DLD1 (cell line): ENCODE results near the gene ZNF211.

ENCODE experiments used
- in situ Hi-C: cut with HindIII; loops from 2 replicates; pipeline ENCODE4 v1.10.0; 2017; ENCODE audit warnings: low sequenced_read_pairs

Gene ZNF211

GRCh38 chr19:57655443-57655842 lies 22.5 kb downstream of the ZNF211 start:
- in situ Hi-C loops: no loop called here

- in situ Hi-C loops: no loop called here
These were observed 23.4 kb downstream of the ZNF211 start for GRCh38 chr19:57656346-57656745.

DNA sequence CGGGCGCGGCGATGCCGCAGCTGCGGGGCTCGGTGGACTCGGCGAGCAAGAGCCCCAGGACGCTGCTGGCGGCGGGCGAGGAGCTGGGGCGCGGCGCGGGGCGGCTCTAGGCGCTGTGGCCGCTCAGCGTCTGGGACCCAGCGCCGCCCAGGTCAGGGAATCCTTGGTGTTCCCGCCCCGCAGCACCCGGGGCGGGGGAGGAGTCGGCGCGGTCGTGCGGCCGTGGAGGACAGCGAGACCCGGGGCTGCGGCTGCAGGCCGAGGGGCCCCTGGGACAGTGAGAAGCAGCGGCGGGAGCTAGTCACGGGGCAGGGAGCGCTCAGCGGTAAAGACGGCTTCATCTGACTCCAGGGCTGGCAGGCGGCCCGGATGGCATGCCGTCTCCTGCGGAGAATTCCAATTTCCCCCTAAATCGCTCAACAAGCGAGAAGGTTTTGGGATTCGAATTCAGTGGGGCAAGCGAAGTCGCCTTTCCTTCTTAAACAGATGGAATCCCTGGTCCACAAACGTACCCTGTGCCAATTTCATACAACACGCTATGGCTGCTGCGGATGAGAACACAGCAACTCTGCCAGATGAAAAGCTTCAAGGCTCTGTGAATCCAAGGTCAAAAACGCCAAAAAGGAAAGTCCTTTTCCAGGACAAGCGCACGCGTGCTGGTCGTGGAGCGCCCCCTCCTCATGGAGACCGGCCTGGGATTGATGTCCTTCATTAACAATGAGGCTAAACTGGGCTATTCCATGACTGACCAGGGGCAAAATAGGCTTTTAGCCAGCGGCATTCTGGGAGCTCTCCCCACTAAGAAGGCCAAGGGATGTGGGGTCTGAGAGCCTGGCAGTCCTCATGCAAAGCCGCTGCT lies 31.5 kb downstream of the ZNF211 start:
- in situ Hi-C loops: no loop called here

- in situ Hi-C loops: no loop called here
These were observed 32.4 kb downstream of the ZNF211 start for GRCh38 chr19:57665261-57665806.

DNA sequence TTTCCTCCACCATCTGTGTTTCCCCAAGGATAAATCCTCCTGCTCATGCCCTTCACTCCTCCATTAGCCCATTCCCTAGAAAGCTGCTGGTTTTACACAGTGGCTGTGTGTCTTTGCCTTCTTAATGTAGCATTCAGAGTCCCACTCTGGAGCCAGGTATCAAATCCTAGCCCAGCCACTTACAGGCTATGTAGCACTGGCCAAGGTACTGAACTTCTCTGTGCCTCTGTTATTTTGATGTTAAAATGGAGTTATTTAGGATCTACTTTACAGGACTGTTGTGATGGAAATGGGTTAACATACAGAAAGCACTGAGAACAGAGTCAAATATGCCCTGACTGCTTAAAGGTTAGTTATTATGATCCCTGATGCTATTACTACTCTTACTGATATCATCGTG lies 34.3 kb downstream of the ZNF211 start:
- in situ Hi-C loops: no loop called here

DNA sequence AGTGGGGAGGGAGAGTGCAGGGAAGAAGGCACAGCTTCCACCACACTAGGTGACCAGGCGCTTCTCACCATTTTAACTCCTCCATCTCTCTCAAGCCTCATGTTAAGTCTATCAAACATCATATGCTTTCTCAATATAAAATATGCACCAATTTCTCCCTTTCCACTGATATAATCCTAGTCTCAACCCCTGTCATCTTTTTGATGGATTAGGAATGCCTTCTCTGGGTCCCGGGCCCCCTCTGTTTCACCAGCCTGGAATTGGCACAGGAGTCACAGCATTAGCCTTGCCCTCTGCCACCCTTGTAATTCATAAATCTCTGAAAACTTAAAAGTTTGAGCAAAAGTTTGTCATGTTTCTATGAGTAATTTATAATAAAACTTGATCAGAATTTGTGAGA lies 35.7 kb downstream of the ZNF211 start, which contains the start of gene ZSCAN4:
ZSCAN4 (plus strand) TSS at position 301 of the 400 bp plus-strand sequence. CDS start 7,211 bp downstream, outside the sequence.
- in situ Hi-C loops: no loop called here

GRCh38 chr19:57671124-57671895 lies 38.3 kb downstream of the ZNF211 start:
- in situ Hi-C loops: no loop called here

DNA sequence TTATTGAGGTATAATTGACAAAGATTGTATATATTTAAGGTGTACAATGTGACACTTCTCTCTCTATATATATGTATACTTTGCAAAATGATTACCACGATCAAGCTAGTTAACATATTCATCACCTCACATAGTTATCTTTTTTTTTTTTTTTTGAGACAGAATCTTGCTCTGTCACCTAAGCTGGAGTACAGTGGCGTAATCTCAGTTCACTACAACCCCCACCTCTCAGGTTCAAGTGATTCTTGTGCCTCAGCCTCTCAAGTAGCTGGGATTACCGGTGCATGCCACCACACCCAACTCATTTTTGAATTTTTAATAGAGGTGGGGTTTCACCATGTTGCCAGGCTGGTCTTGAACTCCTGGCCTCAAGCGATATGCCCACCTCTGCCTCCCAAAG lies 39.5 kb downstream of the ZNF211 start:
- in situ Hi-C loops: no loop called here

GRCh38 chr19:57675881-57676280 lies 42.9 kb downstream of the ZNF211 start:
- in situ Hi-C loops: no loop called here

- in situ Hi-C loops: no loop called here
These were observed 49.3 kb downstream of the ZNF211 start for GRCh38 chr19:57682226-57682766.

DNA sequence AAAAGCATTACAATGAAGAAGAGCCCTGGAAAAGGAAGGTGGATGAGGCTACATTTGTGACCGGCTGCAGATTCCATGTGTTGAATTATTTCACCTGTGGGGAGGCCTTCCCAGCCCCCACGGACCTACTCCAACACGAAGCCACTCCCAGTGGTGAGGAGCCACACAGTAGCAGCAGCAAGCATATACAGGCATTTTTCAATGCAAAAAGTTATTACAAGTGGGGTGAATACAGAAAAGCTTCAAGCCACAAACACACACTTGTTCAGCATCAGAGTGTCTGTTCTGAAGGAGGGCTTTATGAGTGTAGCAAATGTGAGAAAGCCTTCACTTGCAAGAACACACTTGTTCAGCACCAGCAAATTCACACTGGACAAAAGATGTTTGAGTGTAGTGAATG lies 53.8 kb downstream of the ZNF211 start:
- in situ Hi-C loops: no loop called here

DNA sequence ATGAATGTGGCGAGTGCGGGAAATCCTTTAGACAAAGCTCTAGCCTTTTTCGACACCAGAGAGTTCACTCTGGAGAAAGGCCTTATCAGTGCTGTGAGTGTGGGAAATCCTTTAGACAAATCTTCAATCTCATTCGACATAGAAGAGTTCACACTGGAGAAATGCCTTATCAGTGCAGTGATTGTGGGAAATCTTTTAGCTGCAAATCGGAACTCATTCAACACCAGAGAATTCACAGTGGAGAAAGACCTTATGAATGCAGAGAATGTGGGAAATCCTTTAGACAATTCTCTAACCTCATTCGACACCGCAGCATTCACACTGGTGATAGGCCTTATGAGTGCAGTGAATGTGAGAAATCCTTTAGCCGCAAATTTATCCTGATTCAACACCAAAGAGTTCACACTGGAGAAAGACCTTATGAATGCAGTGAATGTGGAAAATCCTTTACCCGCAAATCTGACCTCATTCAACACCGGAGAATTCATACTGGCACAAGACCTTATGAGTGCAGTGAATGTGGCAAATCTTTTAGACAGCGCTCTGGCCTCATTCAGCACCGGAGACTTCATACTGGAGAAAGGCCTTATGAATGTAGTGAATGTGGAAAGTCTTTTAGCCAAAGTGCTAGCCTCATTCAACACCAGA lies 54.5 kb downstream of the ZNF211 start:
- in situ Hi-C loops: no loop called here

DNA sequence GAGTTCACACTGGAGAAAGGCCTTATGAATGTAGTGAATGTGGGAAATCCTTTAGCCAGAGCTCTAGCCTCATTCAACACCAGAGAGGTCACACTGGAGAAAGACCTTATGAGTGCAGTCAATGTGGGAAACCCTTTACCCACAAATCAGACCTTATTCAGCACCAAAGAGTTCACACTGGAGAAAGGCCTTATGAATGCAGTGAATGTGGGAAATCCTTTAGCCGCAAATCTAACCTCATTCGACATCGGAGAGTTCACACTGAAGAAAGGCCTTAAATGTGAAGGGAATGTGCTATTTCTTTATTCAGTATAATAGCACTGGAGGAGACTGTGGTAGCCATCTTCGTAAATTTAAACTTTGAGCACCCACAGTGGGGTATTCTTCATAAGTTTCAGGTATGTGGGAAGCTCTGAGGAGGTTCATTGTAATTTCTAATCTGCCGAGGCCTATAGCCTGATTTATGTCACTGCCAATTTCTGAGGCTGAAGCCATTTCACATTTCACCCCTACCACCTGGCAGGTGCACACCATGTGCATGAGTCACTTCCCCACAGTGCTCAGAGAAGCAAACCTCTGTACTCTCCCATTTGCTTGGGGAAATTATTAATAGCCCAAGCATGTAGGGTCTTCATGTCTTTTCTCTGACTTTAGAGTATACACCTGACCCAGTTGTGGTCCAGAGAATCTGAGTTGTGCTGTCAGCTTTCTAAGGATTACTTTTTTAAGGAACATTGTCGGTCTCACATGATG lies 55.2 kb downstream of the ZNF211 start:
- in situ Hi-C loops: no loop called here

- in situ Hi-C loops: no loop called here
These were observed 56.8 kb downstream of the ZNF211 start for GRCh38 chr19:57689750-57690149.
